Measurements from ENCODE around the gene MVK. TPM values are rescaled to one million over a fixed set of nuclear protein-coding genes. Genes with fewer than 3 reads are reported as not detected.
A peak's percentile ranks its signal among the peaks of the same experiment; 100 is the strongest.

The MVK gene
- total RNA-seq, 2 donors from 2014 or later: 12.8 to 22.6 TPM

- Mint-ChIP-seq H3K27ac (peak overlapping the region; percentile 61), H3K4me1 (no peaks in the 10 kb centered on the region), H3K9me3 (no peaks in the 10 kb centered on the region), H3K4me3 (no peak overlapping the region), H3K36me3 (ENCODE audit: low read depth) (no peaks in the 10 kb centered on the region), H3K27me3 (ENCODE audit: insufficient read depth) (peaks cover 3% of the 10 kb centered on the region)
- no peak for TF ChIP-seq CTCF (conservative IDR thresholded peaks at IDR 0.05)
- Histone ChIP-seq H3K36me3 (ENCODE audit: control insufficient read depth, insufficient read depth, low read length) (no peaks in the 10 kb centered on the region), H3K9ac (ENCODE audit: extremely low read depth, low read length, poor library complexity, severe bottlenecking) (no peak overlapping the region), H3K27ac (ENCODE audit: low read depth, low read length) (no peak overlapping the region), H3K9me3 (ENCODE audit: control insufficient read depth, low read length) (no peaks in the 10 kb centered on the region), H3K4me1 (ENCODE audit: control insufficient read depth, insufficient read depth, low read length) (no peaks in the 10 kb centered on the region), H3K4me3 (ENCODE audit: low read length) (no peak overlapping the region), H3K27me3 (ENCODE audit: control insufficient read depth, insufficient read depth, low read length, poor library complexity, severe bottlenecking) (no peaks in the 10 kb centered on the region)
- WGBS, 2 experiments (ENCODE audit: insufficient coverage in 1 of 2, insufficient read length in 1 of 2): 91 to 96% methylated on average over 5 to 7 of the region's 7 CpGs
- no peak for DNase-seq
Measured at GRCh38 chr12:109553483-109553882, 20.1 kb upstream of the MVK start.

GRCh38 chr12:109553906-109554500, 19.6 kb upstream of the MVK start:
- peaks cover 2% of the 10 kb centered on the region for H3K27me3 Mint-ChIP-seq (ENCODE audit: insufficient read depth)
- no peak for TF ChIP-seq CTCF (conservative IDR thresholded peaks at IDR 0.05)
- Histone ChIP-seq H3K4me3 (ENCODE audit: low read length) (no peak overlapping the region), H3K27ac (ENCODE audit: low read depth, low read length) (no peak overlapping the region), H3K9me3 (ENCODE audit: control insufficient read depth, low read length) (no peaks in the 10 kb centered on the region), H3K9ac (ENCODE audit: extremely low read depth, low read length, poor library complexity, severe bottlenecking) (no peak overlapping the region), H3K27me3 (ENCODE audit: control insufficient read depth, insufficient read depth, low read length, poor library complexity, severe bottlenecking) (no peaks in the 10 kb centered on the region), H3K36me3 (ENCODE audit: control insufficient read depth, insufficient read depth, low read length) (no peaks in the 10 kb centered on the region), H3K4me1 (ENCODE audit: control insufficient read depth, insufficient read depth, low read length) (no peaks in the 10 kb centered on the region)
- no peaks in the 10 kb centered on the region for H3K9me3 Mint-ChIP-seq
- no peak overlapping the region for H3K4me3 Mint-ChIP-seq
- H3K36me3 Mint-ChIP-seq (ENCODE audit: low read depth): no peaks in the 10 kb centered on the region
- H3K27ac Mint-ChIP-seq: no peak overlapping the region
- DNase-seq: no peak
- WGBS, 2 experiments (ENCODE audit: insufficient coverage in 1 of 2, insufficient read length in 1 of 2): 87 to 91% methylated on average over 15 to 16 of the region's 16 CpGs
- no peaks in the 10 kb centered on the region for H3K4me1 Mint-ChIP-seq

- H3K9ac ChIP-seq (ENCODE audit: extremely low read depth, low read length, poor library complexity, severe bottlenecking): no peak overlapping the region
- no peaks in the 10 kb centered on the region for H3K36me3 Mint-ChIP-seq (ENCODE audit: low read depth)
Measured at GRCh38 chr12:109554761-109555160, 18.8 kb upstream of the MVK start.

More at GRCh38 chr12:109554761-109555160, 18.8 kb upstream of the MVK start:
- Histone ChIP-seq H3K27me3 (ENCODE audit: control insufficient read depth, insufficient read depth, low read length, poor library complexity, severe bottlenecking) (no peaks in the 10 kb centered on the region), H3K9me3 (ENCODE audit: control insufficient read depth, low read length) (no peaks in the 10 kb centered on the region), H3K4me3 (ENCODE audit: low read length) (no peak overlapping the region), H3K36me3 (ENCODE audit: control insufficient read depth, insufficient read depth, low read length) (no peaks in the 10 kb centered on the region), H3K4me1 (ENCODE audit: control insufficient read depth, insufficient read depth, low read length) (no peaks in the 10 kb centered on the region), H3K27ac (ENCODE audit: low read depth, low read length) (no peak overlapping the region)
- 88 to 100% methylated on average over 2 to 6 of the region's 6 CpGs for WGBS, 2 experiments (ENCODE audit: insufficient coverage in 1 of 2, insufficient read length in 1 of 2)
- no peaks in the 10 kb centered on the region for H3K4me1 Mint-ChIP-seq
- peaks cover 2% of the 10 kb centered on the region for H3K27me3 Mint-ChIP-seq (ENCODE audit: insufficient read depth)
- no peak for DNase-seq
- no peak for TF ChIP-seq CTCF (conservative IDR thresholded peaks at IDR 0.05)
- no peak overlapping the region for H3K4me3 Mint-ChIP-seq
- no peak overlapping the region for H3K27ac Mint-ChIP-seq
- H3K9me3 Mint-ChIP-seq: no peaks in the 10 kb centered on the region

Measured in endodermal cell (in vitro differentiated cells).